ENCODE results near the gene CDK5RAP1.

The CDK5RAP1 gene

DNA sequence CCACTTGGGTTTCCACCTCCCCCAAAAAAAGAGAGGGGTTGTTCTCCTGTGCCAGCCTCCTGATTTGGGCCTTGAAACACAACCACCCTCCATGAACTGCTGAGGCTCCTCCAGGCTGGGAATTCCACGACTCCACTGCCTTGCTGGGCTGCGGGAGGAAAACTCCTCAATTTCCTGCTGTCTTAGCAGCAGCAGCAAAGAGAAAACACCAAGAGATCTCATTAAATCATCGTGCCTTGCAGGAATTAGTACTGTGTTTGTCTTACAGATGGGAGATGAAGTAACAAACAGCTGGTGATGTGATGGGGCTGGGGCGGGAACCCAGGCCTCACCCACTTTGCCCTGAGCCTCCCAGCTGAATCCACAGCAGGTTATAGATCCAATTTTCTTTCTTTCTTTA lies 89.3 kb downstream of the CDK5RAP1 start:
- H3K9me3 Mint-ChIP-seq, result no peaks in the 10 kb centered on the region
- DNase-seq (ENCODE audit: low spot score in 2 of 2) (no peak), ATAC-seq (no peak)
- no peak overlapping the region for H3K27ac Mint-ChIP-seq
- H3K36me3 Mint-ChIP-seq, result no peaks in the 10 kb centered on the region
- no peaks in the 10 kb centered on the region for H3K4me1 Mint-ChIP-seq
- H3K4me3 Mint-ChIP-seq, result no peak overlapping the region

DNA sequence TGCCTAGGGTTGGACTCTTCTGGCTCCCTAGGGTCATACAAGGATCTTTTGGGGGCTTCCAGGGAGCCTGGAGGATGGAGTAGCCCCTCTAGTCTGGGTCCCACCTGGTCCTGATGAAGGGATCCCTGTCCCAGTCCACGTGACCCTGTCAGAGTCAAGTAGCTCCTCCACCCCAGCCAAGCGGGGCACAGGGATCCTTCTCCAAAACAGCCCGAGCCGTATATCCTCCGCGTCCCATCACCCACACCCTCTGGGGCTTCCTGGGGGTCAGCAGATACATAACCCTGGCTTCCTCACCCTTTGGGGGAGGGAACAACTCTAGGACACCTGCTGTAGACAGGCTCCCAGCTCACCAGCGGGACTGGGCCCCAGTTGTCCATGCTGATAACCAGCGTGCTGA lies 90.3 kb downstream of the CDK5RAP1 start:
- no peak for DNase-seq (ENCODE audit: low spot score in 2 of 2)
- Mint-ChIP-seq H3K4me1 (no peaks in the 10 kb centered on the region), H3K27ac (no peak overlapping the region), H3K4me3 (no peak overlapping the region), H3K9me3 (no peaks in the 10 kb centered on the region), H3K36me3 (no peaks in the 10 kb centered on the region)
- ATAC-seq, result no peak

DNA sequence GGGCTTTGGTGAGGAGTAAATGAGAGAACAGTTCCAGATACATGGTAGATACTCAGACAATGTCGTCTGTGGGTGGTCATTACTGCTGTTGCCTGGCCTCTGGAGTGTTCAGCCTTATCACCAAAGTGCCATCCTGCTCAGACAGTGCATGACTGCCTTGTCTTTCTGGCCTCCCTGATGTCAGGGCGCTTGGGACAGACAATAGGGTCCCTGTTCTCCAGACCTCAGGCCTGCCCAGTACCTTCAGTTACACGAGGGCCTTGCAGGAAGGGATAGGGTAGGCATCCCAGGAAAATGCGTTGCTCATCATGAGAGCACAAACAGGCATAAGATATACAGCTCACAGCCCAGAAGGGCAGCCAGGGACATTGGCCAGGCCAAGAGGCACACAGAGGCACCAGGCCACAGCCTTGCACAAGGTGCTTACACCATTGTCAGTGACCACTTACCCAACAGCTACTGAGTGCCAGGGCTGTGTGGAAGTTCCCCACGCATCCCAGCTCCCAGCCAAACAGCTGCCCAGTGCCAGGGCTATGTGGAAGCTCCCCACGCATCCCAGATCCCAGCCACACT lies 90.9 kb downstream of the CDK5RAP1 start:
- ATAC-seq, result peak; percentile 19
- Mint-ChIP-seq H3K27ac (no peak overlapping the region), H3K36me3 (no peaks in the 10 kb centered on the region), H3K4me1 (no peaks in the 10 kb centered on the region), H3K4me3 (no peak overlapping the region), H3K9me3 (no peaks in the 10 kb centered on the region)
- no peak for DNase-seq (ENCODE audit: low spot score in 2 of 2)

DNA sequence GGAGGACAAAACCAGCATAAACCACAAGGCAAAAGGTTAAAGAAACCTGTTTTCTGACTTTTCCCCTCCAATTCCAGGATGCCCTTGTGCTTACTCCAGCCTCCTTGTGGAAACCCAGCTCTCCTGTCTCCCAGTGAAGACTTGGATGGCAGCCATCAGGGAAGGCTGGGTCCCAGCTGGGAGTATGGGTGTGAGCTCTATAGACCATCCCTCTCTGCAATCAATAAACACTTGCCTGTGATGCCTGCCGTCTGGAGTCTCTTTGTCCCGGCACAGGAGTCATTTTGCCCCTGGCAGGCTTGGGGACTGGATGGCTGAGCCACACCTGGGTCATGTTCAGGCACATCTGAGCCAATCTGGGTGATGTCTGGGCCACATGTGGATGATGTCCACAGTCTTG lies 91.7 kb downstream of the CDK5RAP1 start:
- DNase-seq (ENCODE audit: low spot score in 2 of 2) (no peak), ATAC-seq (peak; percentile 8)
- no peak overlapping the region for H3K4me3 Mint-ChIP-seq
- no peaks in the 10 kb centered on the region for H3K9me3 Mint-ChIP-seq
- no peaks in the 10 kb centered on the region for H3K4me1 Mint-ChIP-seq
- H3K36me3 Mint-ChIP-seq, result no peaks in the 10 kb centered on the region
- no peak overlapping the region for H3K27ac Mint-ChIP-seq

Measured in stimulated activated effector memory CD8-positive, alpha-beta T cell treated with anti-CD3 and anti-CD28 coated beads, Interleukin-12 subunit alpha, Interleukin-12 subunit beta, amount 100 ng/mL, for 72 hours (primary cell).